Measurements from ENCODE around the gene FLT3.
"Not testable (repeated sequence)": the region's sequence is repeated elsewhere in the genome, so short reads cannot be mapped to it uniquely, and the experiment has no call there.

FLT3 gene

GRCh38 chr13:27965343-27965739, 135.0 kb downstream of the FLT3 start:
- no peak for TF ChIP-seq CTCF (IDR thresholded peaks at IDR 0.05; ENCODE audit: low read depth, low read length, missing control alignments)
- in situ Hi-C loops (cut with HindIII; ENCODE audit: low sequenced_read_pairs) = loop anchor here (25.0 kb wide), 1 partner anchor 128 kb away; no protein-coding TSS in a partner anchor
- no peak overlapping the region for H3K4me3 ChIP-seq (ENCODE audit: low read depth, low read length)
- no peak for DNase-seq (ENCODE audit: low read depth)

- in situ Hi-C loops (cut with HindIII; ENCODE audit: low sequenced_read_pairs) = loop anchor here (25.0 kb wide), 1 partner anchor 128 kb away; no protein-coding TSS in a partner anchor
- DNase-seq (ENCODE audit: low read depth) = no peak
- TF ChIP-seq CTCF (IDR thresholded peaks at IDR 0.05; ENCODE audit: low read depth, low read length, missing control alignments) = no peak
- H3K4me3 ChIP-seq (ENCODE audit: low read depth, low read length) = no peak overlapping the region
These were observed 135.5 kb downstream of the FLT3 start for GRCh38 chr13:27964741-27965323.

DNA sequence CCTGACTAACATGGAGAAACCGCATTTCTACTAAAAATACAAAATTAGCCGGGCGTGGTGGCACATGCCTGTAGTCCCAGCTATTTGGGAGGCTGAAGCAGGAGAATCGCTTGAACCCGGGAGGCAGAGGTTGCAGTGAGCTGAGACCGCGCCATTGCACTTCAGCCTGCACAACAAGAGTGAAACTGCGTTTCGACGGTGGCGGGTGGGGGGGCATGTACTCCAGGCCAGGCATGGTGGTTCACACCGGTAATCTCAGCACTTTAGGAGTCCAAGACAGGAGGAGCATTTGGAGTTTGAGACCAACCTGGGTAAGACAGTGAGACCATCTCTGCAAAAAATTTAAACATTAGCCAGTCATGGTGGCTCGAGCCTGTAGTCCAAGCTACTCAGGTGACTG, 136.2 kb downstream of the FLT3 start:
- H3K4me3 ChIP-seq (ENCODE audit: low read depth, low read length); DNase-seq (ENCODE audit: low read depth): not testable (repeated sequence)
- in situ Hi-C loops (cut with HindIII; ENCODE audit: low sequenced_read_pairs) = loop anchor here (25.0 kb wide), 1 partner anchor 127 kb away; no protein-coding TSS in a partner anchor

- no peak for DNase-seq (ENCODE audit: low read depth)
- in situ Hi-C loops (cut with HindIII; ENCODE audit: low sequenced_read_pairs) = loop anchor here (25.0 kb wide), 1 partner anchor 126 kb away; no protein-coding TSS in a partner anchor
- no peak overlapping the region for H3K4me3 ChIP-seq (ENCODE audit: low read depth, low read length)
- TF ChIP-seq CTCF (IDR thresholded peaks at IDR 0.05; ENCODE audit: low read depth, low read length, missing control alignments) = no peak
These were observed 136.9 kb downstream of the FLT3 start for GRCh38 chr13:27963491-27963890.

DNA sequence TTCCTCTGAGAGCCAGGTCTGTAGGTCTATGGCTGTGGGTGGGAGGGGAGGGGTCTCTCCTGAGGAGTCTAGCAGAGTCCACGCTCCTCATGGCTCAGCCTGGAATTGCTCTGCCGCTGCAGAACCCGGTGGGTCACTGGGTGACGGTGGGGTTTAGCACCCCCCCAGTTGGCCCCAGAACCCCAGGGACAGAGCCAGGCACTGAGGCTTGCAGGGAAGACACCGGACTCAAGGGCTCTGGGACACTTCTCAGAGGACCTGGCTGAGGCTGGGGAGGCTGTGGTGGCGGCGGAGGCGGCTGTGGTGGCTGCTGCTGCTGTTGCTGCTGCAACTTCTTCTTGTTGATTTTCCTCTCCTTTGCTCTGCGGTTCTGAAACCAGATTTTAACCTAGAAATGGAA, 137.4 kb downstream of the FLT3 start:
- no peak overlapping the region for H3K4me3 ChIP-seq (ENCODE audit: low read depth, low read length)
- TF ChIP-seq CTCF (IDR thresholded peaks at IDR 0.05; ENCODE audit: low read depth, low read length, missing control alignments) = no peak
- no peak for DNase-seq (ENCODE audit: low read depth)
- in situ Hi-C loops (cut with HindIII; ENCODE audit: low sequenced_read_pairs) = loop anchor here (25.0 kb wide), 1 partner anchor 126 kb away; no protein-coding TSS in a partner anchor

GRCh38 chr13:27962128-27962841, 138.1 kb downstream of the FLT3 start:
- H3K4me3 ChIP-seq (ENCODE audit: low read depth, low read length) = no peak overlapping the region
- in situ Hi-C loops (cut with HindIII; ENCODE audit: low sequenced_read_pairs) = loop anchor here (25.0 kb wide), 1 partner anchor 125 kb away; no protein-coding TSS in a partner anchor
- TF ChIP-seq CTCF (IDR thresholded peaks at IDR 0.05; ENCODE audit: low read depth, low read length, missing control alignments) = no peak
- no peak for DNase-seq (ENCODE audit: low read depth)

Measured in astrocyte of the cerebellum (primary cell).